WI38 (cell line): ENCODE data around the gene PSMF1.

Experiments used
- H3K4me3 ChIP-seq: 2 replicates; pipeline ENCODE4 v1.5.1; 2011; ENCODE audit warnings: low read depth, mild to moderate bottlenecking, control low read depth, low read length
- TF ChIP-seq, protein P1 (sequence below): IDR thresholded peaks from 2 replicates; pipeline ENCODE4 v1.5.1; 2012; ENCODE audit warnings: low read depth, mild to moderate bottlenecking, control low read depth, low read length

The PSMF1 gene

DNA sequence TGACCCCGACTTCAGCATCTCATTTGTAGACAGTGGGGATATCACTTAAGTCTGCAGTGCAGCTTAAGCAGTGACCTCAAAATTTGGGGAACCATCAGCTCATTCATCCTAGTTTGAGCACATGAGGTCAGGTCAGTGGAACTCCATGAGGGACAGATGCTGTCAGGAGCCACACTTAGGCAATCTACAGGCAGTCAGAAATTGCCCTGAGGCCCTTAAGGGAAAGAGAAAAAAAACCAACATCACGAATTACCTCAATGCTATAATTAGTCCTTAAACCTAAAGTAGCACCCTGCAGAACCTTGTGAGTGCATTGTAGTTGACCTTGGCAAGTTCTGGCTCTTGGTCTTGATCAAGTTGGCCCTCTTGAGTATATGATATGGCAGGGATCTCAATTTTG, 45.3 kb downstream of the PSMF1 start:
- H3K4me3 ChIP-seq = no peak overlapping the region
- TF ChIP-seq, protein P1, sequence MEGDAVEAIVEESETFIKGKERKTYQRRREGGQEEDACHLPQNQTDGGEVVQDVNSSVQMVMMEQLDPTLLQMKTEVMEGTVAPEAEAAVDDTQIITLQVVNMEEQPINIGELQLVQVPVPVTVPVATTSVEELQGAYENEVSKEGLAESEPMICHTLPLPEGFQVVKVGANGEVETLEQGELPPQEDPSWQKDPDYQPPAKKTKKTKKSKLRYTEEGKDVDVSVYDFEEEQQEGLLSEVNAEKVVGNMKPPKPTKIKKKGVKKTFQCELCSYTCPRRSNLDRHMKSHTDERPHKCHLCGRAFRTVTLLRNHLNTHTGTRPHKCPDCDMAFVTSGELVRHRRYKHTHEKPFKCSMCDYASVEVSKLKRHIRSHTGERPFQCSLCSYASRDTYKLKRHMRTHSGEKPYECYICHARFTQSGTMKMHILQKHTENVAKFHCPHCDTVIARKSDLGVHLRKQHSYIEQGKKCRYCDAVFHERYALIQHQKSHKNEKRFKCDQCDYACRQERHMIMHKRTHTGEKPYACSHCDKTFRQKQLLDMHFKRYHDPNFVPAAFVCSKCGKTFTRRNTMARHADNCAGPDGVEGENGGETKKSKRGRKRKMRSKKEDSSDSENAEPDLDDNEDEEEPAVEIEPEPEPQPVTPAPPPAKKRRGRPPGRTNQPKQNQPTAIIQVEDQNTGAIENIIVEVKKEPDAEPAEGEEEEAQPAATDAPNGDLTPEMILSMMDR = no peak

DNA sequence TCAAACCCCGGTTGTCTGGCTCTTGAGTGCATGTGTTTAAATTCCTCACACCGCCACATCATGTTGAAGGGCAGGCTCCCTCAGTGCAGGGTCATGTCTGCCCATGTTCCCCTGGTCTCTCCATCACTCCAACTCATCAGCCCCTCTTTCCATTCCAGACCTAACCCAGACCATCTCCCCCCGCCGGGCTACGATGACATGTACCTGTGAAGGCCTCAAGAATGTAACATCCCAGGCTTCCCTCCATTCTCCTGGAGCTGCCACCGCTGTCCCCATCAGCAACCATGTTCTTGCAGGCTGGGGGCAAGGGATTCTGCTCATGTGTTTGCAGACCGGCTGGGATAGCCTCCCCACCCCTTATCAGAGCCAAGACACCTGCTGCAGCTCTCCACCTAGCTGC, 46.5 kb downstream of the PSMF1 start:
- H3K4me3 ChIP-seq = no peak overlapping the region
- TF ChIP-seq, protein P1 = no peak

DNA sequence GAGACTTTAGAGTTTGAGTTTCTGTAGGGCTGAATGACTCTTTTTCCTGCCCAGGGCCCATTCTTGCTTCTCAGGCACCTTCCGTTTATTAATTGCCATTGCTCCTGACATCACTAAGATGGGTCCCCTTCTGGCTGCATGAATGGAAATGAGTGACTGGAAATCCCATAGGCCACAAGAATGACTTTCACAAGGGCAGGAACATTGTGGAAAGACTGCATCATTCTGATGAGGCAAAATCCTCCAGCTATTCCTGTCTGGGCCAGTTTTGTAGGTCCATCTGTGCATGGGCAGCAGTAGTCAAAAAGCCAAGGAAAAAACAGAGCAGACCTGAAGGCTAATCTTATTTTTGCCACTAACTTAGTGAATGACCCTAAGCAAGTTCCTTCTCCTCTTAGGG, 47.1 kb downstream of the PSMF1 start:
- no peak overlapping the region for H3K4me3 ChIP-seq
- TF ChIP-seq, protein P1 = no peak

DNA sequence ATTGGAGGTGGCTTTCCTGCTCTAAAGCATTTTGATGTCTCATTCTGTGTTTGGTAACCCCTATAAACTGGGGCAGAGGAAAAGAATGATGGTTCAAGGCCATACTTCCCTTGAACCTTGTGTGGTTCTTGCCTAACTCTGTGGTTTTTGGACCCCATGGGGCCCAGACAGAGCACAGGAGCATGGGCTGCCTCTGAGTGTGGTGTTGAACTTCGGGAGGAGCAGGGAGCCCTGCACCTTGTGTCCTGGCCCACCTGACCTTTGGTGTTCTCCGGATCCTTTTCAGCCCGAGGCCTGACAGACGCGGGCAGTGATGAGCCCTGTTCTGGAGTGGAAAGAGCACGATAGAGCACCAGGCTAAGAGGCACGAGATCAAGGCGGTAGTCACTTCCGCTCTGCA, 47.5 kb downstream of the PSMF1 start:
- no peak overlapping the region for H3K4me3 ChIP-seq
- TF ChIP-seq, protein P1 = no peak

DNA sequence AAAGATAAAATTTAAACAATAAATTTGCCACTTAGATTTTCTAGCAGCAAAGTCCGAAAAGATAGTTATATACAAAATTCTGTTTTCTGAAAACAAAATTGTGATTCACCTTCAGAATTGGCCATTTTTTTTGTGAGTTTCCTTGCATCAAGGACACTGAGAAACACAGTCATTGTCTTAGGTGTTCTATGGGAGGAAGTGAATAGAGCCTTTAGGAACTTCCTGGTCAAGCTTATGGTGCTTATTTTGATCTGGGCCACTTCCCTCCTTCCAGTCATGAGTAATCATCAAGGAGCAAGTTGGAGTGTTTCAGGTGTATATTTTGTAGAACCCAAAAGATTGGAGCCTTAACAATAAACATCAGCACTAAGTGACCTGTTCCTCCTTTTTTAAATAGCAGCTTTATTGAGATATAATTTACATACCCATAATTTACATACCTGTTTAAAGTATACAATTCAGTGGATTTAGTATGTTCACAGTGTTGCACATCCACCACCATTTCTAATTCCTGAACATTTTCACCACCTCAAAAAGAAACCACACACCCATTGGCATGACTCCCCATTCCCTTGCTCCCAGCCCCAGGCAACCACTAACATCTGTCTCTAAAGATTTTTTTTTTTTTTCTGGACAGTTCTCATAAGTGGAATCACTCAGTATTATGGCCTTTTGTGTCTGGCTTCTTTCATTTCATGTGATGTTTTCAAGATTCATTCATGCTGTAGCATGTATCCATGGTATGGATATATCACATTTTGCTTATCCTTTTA, 48.7 kb downstream of the PSMF1 start:
- H3K4me3 ChIP-seq = no peak overlapping the region
- TF ChIP-seq, protein P1 = no peak

DNA sequence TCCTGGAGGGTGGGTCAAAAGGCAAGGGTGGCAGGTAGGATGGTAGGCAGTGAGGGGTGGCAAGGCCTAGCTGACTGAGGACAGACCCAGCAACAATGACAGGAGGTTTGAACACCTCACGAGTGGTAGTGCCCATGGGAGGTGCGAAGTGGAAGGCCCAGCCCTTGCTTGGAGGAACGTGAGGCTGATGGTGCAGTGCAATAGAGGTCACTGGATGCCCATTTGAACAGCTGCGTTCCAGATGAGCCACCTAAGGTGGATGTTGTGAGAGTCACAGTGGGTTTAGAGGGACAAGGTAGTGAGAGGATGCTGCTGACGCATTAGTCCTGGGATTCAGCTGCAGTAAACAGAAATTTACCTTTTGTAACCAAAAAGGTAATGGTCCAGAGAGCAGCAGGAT, 50.8 kb downstream of the PSMF1 start:
- no peak overlapping the region for H3K4me3 ChIP-seq
- TF ChIP-seq, protein P1 = no peak

DNA sequence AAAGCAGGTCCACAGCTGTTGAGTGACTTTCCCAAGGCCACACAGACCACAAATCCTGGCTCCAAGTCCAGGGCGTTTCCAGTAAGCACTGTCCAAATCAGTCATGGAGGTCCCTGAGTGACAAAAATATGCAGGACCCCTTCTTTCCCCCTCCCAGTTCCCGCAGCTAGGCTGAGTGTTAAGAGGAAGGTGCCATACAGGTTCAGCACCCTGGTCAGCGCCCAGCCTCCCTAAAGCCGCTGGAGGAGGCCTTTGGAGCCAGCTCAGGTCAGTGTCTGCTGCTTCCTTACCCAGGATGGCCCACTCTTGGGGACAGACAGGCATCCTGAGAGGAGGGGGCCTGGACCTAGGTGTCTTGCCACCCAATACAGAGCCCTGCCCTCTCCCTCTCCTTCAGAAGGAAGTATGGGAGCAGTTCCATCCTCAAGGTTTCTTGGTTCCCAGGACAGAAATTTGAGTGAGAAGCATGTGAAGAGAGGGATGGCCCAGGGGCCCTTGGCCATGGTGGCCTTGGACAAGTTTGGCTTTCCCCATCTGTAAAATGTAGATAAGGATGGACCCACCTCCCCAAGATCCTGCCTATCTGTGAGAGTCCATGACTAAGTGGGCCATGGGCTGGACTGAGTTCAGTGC, 53.2 kb downstream of the PSMF1 start:
- TF ChIP-seq, protein P1 = no peak
- no peak overlapping the region for H3K4me3 ChIP-seq
